Measurements from ENCODE around the gene SLX9. TPM values are rescaled to one million over a fixed set of nuclear protein-coding genes. Genes with fewer than 3 reads are reported as not detected.
A peak's percentile ranks its signal among the peaks of the same experiment; 100 is the strongest.

The SLX9 gene
- total RNA-seq, 1 experiment from 2014 or later, result 46.9 TPM

DNA sequence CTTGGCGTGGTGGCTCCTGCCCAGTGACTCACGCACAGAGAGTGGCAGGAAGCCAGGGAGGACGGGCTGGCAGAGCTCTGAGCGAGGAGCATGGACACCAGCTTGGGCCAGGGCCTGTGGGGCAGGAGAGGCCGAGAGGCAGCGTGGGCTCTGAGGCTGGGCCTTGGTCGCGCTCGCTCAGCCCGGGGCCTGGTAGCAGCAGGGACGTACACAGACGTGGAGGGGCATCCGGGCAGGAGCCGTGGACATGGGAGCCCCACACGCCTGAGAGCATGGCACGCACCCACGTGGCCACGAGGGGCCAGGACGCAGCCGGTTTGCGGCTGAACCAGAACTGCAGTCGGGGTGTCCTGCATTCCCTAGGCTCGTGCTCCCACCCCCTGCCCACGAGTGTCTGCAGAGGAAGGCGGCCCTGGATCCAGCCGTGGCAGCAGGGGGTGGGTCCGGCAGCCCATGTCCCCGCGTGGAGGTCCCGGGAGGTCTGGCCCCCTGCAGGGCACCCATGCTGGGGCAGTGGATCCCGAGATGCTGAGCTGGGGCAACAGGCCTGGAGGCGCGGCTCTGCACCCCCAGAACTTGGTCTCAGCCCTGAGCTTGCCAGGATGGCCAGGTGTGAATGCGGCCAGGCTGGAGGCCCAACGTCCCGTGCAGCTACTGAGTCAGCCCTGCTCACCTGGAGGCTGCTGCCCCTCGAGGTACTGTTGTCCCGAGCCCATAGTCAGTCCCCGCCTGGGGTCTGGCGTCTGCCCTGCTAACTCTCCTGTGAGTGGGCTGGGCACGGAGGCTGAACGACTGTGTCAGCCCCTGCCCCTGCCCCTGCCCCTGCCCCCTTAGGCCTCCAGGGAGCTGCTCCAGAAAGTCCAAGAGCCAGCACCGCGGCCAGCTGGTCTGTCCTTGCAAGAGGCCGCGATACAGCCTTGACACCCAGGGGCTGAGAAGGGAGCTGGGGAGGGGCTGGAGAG lies 61.6 kb downstream of the SLX9 start:
- peak; percentile 91 for DNase-seq (ENCODE audit: low read depth)

DNA sequence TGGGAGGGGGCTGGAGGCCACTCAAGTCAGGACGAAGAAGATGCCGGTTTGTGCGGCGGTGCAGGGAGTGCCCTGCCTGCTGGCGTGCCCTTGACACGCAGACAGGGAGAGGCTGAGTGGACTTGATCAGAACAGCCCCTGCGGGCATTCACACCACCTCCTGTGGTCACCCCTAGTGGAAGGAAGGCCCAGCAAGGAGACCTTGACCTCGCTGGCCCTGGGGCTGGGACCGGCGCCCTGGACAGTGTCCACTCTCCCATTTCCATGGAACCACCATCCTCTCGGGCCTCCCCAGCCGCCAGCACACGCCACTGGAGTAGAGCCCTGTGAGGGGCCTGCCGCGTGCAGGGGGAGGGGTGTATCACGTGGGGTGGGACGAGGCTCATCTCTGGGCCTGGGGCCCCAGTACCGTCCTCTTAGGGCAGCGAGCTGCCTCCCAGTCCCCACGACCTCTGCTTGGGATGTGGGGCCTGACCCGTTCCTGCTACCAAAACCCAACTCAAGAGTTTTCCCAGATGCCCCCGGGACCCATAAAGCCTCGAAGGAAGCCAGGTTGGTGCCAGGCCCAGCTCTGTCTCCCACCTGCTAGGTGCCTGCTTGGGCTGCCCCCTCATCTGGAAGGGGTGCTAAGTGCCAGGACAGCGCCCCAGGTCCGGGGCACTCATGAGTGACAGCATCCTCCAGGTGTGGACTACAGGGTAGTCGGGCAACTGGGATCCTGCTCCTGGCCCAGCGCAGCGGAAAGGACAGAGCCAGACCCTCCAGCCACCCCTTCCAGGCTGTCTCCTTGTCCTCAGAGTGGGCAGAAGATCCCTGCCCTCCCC lies 62.8 kb downstream of the SLX9 start:
- DNase-seq (ENCODE audit: low read depth), result no peak

DNA sequence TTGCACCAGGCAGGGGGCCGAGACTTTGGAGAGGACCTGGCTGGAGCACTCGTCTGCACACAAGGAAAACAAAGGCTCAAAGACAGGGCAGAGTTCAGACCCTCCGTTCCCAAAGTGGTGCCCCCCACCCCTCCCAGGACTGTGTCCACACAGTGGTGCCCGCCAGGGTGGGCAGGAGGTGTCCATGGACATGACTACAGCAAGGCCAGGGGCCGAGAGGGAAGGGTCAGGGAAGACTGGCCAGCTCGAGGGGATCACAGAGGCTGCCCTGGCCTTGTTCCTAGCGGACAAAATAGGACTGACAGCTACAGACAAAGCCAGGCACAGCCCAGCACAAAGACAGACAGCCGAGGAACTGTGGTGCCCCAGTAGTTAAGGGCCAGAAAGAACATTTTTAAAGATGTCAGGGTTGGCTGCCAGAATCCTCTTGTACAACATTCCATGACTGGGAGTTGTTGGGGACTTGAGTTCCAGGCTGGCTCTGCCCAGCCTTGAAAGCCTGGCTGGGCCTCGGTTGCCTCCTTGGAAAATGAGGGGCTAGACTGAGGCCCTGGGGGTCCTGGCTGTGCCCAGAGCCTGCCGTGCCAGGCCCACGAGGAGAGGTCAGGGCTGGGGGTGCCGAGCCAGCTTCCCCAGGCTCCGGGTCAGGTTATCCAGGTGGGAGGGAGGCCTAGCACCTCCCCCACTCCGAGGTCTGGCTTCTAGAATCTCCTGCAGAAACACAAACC lies 63.7 kb downstream of the SLX9 start:
- DNase-seq (ENCODE audit: low read depth), result no peak

DNA sequence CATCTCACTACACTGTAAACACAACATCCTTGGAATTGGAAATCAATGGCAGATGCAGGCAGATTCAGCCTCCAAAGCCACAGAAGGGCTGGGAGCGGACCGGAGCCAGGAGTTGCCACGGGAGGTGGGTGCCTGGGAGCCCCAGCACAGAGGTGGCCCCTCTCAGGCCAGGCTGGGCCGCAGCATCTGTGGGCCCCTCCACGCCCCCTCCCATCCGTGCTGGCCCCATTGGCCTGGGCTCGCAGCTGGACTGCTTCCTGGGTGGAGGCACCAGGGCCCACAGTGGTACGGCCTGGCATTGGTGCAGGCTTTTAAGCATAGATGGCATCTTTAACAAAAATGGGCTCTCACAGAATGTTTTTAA lies 64.2 kb downstream of the SLX9 start:
- no peak for DNase-seq (ENCODE audit: low read depth)

DNA sequence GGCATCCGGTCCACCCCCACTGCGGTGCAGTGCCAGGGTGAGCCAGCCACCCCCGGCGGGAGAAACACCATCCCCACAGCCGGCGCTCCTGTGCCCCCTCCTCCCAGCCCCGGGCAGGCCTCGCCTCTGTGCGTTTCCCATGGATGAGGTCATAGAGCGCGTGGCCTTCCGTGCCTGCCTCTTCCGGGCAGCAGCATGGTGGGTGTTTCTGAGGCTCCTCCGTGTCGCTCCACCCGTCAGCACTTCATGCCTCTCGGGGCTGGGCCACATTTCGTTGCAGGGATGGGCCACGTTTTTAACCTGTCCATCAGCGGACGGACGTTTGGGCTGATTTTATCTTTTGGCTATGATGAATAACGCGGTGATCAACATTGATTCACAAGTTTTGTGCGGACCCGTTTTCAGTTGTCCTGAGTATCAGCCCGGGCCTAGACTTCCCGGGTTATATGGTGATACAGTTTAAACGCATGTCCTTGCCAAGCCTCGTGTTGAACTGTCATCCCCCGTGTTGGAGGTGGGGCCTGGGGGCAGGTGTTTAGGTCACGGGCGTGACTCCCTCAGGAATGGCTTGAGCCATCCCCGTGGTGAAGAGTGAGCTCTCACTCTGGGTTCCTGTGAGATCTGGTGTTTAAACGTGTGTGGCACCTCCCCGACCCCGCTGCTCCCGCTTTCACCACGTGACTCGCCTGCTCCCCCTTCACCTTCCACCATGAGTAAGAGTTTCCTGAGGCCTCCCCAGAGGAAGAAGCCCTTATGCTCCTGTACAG lies 64.8 kb downstream of the SLX9 start:
- no peak for DNase-seq (ENCODE audit: low read depth)

DNA sequence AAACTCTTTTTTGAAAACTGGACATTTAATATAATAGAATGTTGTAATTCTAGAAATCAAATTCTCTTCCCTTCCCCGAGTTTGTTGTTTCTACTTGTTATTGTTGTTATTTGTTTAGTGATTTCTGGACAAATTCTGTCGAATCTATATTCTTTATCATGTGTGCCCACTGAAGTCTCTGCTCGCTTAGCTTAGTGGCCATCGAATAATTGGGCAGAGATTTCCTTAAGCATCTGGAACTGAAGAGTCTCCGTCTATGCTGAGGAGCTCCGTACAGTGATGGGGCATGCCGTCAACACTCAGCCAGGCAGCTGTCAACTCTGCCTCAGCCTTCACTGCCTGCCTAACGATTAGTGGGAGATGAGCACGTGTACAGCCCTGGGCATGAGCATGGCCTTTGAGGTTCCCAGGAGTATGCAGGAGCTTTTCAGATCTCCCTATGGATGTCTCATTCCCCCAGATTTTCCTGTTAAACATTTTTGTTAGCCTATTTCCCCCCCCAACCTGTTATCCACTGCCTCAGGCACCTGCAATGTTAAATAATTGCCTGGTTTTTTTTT lies 66.8 kb downstream of the SLX9 start:
- no peak for DNase-seq (ENCODE audit: low read depth)

DNA sequence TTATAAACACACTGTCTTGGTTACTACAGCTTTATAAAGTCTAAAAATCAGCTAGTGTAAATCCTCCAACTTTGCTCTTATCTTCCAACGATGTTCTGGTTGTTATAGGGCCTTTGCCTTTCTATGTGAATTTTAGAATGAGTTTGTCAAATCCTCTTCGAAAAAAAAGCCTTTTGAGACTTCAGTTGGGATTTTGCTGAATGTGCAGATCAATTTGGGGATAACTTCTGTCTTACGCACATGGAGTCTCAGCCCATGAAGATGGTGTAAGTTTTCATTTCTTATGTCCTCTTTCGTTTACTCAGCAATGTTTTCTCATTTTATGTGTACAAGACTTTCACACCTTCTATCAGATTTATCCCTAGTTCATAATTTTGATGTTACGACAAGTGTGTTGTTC lies 69.8 kb downstream of the SLX9 start:
- no peak for DNase-seq (ENCODE audit: low read depth)

DNA sequence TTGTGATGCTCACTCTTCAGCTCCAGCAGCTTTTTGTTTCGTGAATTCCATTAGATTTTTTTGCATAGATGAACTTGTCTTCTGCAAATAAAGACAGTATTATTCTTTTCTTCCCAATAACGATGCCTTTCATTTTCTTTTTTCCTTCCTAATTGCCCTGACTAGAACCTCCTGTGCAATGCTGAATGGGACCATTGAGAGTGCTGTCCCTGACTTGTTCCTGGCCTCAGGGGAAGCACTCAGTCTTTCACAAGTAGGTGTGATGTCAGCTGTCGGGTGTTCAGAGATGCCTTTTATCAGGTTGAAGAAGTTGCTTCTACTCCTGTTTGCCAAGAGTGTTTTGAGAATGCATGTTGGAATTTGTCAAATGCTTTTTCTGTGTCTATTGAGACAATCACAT lies 70.3 kb downstream of the SLX9 start:
- no peak for DNase-seq (ENCODE audit: low read depth)

DNA sequence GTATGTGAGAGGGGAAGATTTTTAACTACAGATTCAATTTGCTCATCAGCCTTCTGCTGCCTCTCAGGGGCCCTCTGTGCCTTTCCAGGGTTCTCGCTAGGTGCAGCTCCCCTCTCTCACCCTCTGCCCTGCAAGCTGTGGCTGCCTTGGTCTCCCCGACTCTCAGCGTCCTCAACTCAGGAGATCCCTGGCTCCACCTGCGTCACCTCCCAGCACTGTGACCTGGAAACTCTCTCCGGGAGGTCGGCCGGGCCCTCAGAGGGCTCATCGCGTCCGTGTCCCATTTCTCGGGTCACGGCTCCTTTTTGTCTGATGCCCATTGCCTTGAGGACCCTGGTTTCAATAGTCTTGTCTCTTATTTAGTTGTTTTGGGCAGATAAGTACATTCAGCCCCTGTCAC lies 71.0 kb downstream of the SLX9 start:
- DNase-seq (ENCODE audit: low read depth), result no peak

DNA sequence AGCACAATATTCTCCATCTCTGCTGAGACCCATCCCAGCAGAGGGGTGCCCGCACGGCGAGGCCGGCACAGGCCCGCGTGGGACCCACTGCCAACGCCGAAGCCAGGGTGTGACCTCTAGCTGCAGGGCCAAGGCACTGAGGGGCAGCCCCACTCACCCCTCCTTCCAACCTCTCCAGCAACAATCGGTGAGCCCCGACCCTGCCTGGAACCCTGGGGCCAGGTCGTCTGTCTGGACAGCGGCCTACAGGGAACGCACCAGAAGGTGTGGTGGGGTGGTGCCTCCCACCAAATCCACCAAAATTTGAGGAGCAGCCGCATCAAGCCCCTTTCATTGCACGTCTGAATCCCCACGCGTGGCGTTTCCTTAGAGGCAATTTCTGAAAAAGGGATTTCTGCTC lies 71.6 kb downstream of the SLX9 start:
- DNase-seq (ENCODE audit: low read depth), result no peak

DNA sequence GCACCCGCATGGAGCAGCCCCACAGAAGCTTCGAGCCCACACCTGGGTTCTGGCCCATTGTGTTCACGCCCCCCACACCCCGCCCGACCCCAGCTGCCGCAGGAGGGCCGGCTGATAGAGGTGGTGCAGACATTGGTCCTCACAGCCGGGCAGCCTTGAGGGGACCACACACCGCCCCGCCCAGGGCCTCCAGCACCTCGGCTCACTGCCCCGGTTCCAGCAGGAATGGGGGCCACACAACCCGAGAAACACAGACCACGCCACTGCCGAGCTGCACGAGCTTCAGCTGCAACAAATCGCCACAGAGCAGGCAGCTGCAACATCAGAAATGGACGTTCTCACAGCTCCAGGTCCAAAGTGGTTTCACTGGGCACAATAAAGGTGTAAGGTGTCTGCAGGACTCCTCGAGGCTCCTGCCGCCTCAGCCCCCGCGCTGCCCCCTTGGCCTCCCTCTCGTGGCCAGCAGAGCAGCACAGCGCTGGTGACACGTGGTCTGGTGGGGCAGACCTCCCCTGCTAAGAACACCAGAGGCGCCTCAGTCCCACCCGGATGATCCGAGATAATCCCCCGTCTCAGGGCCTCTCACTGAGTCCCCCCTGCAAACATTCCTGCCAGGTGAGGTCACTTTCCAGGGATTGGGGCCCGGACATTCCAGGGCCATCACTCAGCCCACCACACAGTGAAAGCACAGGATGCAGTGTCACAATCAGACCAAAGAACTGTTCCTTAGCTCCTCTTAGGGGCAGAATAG lies 72.3 kb downstream of the SLX9 start:
- DNase-seq (ENCODE audit: low read depth), result peak; percentile 99

DNA sequence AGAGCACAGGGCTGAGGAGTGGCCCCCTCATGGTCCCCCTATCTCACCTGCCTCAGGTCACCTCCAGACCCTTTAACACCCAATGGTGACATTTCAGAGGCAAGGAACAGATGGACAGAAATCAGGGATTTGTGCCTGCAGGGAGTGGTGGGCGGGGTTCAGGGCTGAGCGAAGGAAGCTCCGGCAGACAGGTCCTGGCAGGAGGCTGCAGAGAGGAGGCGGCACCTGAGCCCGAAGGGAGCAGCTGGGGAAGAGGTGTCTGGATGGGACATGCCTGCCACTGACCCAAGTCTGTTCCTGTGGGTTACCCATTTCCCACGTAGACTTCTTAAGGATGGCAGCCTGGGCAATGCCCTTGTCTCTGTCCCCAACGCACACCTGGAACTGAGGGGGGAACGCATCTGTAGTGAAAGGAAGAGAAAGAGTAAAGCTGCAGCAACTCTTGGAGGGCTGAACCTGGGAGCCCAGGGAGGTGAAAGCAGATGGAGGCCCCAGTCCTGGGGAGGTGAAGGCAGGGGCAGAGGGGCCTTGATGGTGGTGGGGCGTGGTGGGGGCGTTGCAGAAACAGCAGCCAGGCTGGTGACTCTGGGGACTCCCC lies 72.9 kb downstream of the SLX9 start:
- DNase-seq (ENCODE audit: low read depth), result no peak

DNA sequence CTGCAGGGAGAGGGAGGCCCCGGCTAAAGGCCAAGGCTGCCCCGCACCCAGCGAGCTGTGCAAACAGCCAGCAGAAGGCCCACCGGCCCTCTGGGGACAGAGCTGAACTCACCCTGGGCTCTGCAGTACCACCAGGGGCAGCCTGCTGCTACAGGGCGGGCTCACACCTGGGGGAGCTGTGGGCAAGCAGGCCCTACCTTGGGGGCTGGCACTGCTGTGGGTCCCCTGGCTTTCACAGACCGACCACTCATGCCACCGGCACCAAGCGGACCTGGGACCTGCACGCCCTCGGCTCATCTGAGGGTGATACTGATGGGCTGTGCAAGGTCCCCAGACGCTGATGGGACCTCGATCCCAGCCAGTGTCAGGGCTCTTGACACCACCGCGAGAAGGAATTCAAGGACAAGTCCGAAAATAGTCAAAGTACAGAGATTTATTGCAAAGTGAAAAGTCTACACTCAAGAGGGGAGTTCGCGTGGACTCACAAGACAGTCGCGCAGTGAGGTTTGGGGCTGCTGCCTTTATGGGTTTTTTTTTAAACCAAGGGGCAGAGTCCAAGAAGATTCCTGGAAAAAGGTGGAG lies 73.5 kb downstream of the SLX9 start:
- peak; percentile 49 for DNase-seq (ENCODE audit: low read depth)

DNA sequence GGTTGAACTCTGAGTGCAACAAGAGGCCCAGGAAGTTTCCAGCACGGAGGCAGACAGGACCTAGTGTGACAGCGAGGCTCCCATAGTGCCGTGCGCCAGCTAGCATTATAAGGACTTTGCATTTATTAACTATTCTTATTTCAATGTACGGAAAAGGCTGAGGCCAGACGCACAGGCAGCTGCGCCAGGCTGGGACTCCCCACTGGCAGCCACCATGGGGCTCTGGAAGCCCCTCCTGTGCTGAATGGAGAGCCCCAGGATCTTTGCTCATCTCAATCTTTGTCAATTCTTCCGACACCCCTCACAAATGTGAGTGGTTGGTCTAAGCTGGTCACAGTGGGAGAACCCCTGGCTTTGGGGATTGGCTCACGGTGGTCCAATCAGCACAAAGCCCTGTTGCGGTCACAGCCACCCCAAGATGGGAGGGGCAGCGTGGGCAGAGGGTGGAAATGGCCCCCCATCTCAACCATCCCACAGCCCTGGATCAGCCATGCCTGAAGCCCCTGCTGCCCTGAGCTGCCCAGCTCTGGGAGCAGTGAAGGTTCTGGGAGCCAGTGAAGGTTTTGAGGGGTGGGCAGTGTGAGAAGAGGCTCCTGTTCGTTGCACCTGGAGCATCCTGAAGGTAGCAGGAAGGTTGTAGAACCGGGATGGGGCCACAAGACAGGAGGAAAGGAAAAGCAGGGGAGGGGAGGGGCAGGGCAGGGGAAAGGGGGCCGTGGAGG lies 75.1 kb downstream of the SLX9 start:
- no peak for DNase-seq (ENCODE audit: low read depth)

DNA sequence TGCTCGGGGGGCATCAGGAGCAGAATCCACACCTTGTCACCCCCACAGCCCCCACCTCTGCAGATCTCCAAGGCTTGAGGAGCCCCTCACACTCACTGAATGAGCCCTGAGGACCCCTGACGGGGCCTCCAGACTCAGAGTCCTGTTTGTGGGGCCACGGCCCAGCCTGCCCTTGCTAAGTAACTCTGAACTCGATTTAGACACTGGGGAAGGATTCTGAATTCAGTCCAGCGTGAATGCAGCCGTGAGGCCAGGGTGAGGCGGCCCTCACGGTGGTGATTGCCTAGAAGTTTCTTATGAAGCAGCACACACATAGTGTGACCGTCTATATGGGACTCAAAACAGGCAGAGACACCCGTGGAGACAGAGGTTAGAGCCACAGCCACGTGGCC lies 75.6 kb downstream of the SLX9 start:
- DNase-seq (ENCODE audit: low read depth), result no peak

DNA sequence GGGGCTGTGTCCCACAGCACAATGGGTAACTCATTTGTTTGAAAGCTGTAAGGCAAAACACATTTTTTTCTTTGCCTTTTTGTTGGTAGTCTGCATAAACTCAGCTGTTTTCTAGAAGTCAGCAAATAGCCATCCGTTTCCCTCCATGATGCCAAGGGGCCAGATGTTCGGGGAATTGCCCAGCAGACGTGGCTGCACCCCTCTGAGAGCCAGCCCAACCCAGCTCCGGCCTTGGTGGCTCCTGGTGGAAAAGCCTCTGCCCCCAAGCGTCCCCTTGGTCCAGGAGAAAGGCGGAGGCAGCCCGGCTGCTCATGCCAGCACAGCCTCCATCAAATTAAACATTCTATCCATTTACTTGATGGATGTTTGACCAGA lies 76.2 kb downstream of the SLX9 start:
- DNase-seq (ENCODE audit: low read depth), result no peak

DNA sequence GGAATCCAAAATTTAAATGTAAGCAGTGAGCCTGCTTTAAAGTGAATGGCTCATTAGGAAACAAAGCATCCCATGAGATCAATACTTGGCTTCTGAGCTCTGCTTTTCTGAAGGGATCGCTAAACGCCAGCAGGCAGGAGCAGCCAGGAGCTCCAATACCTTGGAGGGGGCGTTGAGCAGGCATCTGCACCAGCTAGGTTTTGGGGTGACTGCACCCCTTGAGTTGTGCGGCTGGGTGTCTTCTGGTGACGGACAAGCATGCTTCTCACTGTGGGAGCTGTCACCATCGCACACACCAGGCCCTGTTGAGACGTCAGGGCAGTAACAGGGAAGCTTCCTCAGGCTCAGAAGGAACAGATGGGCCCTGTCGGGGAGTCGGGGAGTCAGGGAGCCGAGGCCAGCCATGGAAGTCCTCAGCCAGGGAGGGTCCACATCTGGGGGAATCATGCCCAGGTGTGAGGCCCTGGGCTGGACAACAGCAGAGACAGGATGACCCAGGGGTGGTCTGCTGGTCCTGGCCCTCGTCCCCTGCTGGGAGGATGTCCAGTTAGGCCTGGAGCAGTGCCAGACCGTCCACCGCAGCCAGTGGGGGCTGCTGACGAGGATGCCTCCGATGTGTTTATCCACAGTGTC lies 76.7 kb downstream of the SLX9 start:
- no peak for DNase-seq (ENCODE audit: low read depth)

Data from Daoy (cell line).